Activated CD4-positive, alpha-beta T cell treated with anti-CD3 and anti-CD28 coated beads, Interleukin-2, amount 50 U/mL, for 16 hours (primary cell): Measurements from ENCODE around the gene ZG16B.

Experiments used
- DNase-seq: peaks from one replicate; pipeline ENCODE4 v3.0.0-alpha.2; 2020

The ZG16B gene

GRCh38 chr16:2825906-2826305, 4.2 kb upstream of the ZG16B start:
- no peak for DNase-seq

GRCh38 chr16:2826591-2827373, 3.3 kb upstream of the ZG16B start:
- DNase-seq: no peak

GRCh38 chr16:2827374-2827791, 2.7 kb upstream of the ZG16B start:
- no peak for DNase-seq

- DNase-seq: no peak
These were observed 2.1 kb upstream of the ZG16B start for GRCh38 chr16:2827831-2828520.

GRCh38 chr16:2828521-2828840, 1.6 kb upstream of the ZG16B start:
- no peak for DNase-seq

GRCh38 chr16:2828876-2829430, 1.1 kb upstream of the ZG16B start:
- no peak for DNase-seq

GRCh38 chr16:2830355-2830695, 222 bp downstream of the ZG16B start:
- no peak for DNase-seq

GRCh38 chr16:2831203-2831602, 1.1 kb downstream of the ZG16B start:
- DNase-seq: no peak

- no peak for DNase-seq
These were observed 3.7 kb downstream of the ZG16B start for GRCh38 chr16:2833776-2834175.

- no peak for DNase-seq
These were observed 4.9 kb downstream of the ZG16B start for GRCh38 chr16:2834968-2835367.

GRCh38 chr16:2835638-2836493, 5.8 kb downstream of the ZG16B start:
- DNase-seq: no peak

GRCh38 chr16:2836646-2837508, 6.8 kb downstream of the ZG16B start:
- DNase-seq: no peak

GRCh38 chr16:2838928-2839327, 8.8 kb downstream of the ZG16B start:
- DNase-seq: peak; percentile 44

- DNase-seq: no peak
These were observed 9.7 kb downstream of the ZG16B start for GRCh38 chr16:2839650-2840450.

GRCh38 chr16:2840914-2841313, 10.8 kb downstream of the ZG16B start:
- DNase-seq: no peak

GRCh38 chr16:2841606-2842339, 11.7 kb downstream of the ZG16B start:
- DNase-seq: no peak

GRCh38 chr16:2842340-2843000, 12.4 kb downstream of the ZG16B start:
- DNase-seq: peak; percentile 86

GRCh38 chr16:2843526-2843925, 13.4 kb downstream of the ZG16B start:
- DNase-seq: no peak

- DNase-seq: no peak
These were observed 15.0 kb downstream of the ZG16B start for GRCh38 chr16:2845116-2845515.
